NCI-H524 (cell line): ENCODE results near the gene DTYMK.

Experiments
- DNase-seq, 2 experiments: peaks; one replicate each; lab custom pipeline; 2025; lab: John Stamatoyannopoulos, UW

Gene DTYMK

GRCh38 chr2:241645915-241646645 lies 40.5 kb downstream of the DTYMK start:
- no peak for DNase-seq

DNA sequence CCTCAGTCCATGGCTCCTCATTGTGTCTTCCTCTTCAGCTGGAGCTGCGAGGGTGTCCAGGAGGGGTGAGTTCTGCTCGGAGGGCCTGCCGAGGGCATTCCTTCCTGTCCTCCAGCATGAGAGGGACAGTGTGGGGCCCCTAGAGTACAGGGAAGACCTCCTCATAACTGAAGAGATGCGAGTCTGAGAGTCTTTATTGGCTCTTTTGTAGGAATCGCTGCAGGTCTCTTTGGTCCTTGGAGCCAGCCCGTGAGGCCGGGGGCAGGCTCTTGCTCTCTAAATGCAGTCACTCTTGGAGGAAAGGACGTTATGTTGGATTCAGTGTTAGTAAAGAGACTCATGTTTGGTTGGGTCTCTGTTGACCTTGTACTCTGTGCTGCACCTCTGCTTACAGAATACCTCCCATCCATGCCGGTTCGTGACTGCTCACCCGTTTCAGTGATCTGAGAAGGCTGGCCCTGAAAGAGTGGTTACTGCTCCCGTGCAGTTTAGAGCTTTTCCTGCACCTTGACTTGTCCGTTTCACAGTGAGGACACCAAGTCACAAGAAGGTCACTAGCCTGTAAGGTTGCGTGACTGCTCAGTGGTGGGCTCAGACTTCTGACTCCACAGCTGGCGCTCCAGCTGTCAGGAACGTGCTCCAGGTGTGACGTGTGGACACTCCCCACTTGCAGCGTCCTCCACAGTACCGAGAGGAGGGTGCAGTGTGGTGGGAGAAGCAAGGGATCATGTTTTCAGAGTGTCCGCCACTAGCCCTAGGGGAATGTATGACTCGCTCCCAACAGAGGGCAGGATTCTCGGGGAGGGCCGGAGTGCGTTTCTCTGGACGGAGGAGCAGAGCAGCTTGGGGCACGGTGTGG lies 41.3 kb downstream of the DTYMK start:
- DNase-seq: no peak

GRCh38 chr2:241641631-241642030 lies 45.0 kb downstream of the DTYMK start:
- DNase-seq: no peak

DNA sequence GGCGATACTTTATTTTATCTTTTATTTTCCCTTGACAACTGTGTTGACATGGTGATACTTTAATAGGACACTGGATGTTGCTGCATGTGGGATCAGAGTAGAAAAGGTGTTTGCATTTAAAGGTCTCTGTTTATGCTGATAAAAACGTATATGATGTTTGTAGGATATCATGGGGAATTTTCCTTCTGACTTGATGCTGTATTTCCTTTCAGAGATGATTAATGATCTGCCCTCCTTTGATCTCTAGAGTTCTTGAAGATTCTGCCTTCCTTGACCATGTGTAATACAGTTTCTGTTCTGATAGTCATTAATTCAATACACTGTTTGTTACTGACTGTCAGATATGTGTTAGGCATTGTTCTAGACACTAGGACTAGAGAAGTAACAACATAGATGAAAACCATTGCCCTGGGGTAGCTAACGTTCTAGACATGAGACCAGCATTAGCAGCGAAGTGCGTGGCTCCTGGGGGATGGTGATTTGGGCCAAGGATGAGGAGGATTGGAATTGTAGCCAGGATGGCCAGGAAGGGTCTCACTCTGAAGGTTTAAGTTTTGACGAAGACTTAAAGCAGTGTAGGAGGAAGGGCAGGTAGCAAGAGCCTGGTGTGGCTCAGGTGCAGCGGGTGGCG lies 46.3 kb downstream of the DTYMK start:
- no peak for DNase-seq

GRCh38 chr2:241639385-241639784 lies 47.2 kb downstream of the DTYMK start:
- no peak for DNase-seq

GRCh38 chr2:241638940-241639339 lies 47.7 kb downstream of the DTYMK start:
- DNase-seq: no peak

DNA sequence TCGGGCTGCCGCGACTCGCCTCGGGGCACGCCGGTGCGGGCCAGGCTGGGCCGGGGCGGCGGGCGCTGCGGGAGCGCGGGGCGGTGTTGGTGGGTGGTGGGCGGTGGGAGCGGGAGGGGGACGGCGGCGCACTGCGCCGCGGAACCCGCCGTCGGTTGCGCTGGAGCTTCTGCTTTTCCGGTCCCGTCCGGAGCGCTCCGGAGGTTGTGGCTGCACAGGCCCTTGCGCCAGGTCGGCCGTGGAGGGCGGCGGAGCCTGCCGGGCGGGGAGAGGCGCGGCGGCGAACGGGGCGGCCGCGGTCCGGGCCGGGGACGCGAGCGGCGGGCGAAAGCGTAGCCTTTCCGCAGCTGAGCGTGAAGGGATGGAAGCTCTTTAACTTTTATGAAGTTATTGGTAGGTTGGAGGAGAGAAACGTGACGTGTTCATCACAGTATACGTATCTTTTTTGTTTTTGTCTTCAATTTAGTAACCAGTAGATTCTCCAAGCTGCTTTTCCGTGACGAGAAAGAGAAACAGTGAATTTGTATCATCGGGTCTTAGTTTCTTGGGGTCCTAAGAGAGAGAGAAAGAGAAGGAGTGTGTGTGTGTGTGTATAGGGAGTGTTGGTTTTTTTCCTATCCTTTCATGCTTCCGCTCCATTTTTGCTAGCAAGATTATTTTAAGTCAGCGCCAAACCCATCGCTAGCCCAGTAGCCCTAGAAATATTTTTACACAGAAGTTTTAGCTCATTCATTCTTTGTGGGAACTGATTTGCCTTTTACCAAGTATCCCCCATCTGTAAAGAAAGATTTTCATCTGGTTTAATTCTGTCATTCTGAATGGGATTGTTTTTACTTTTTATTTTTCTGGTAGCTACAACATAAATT lies 48.6 kb downstream of the DTYMK start:
- no peak for DNase-seq

GRCh38 chr2:241637018-241637794 lies 49.4 kb downstream of the DTYMK start, which contains the start of the genes ATG4B and THAP4:
Gene ATG4B (plus strand): TSS chr2:241637693. CDS start chr2:241637715, 22 bp downstream.
Gene THAP4 (minus strand): TSS chr2:241637158. CDS start chr2:241637017, 141 bp downstream.
- DNase-seq: peak; percentile 51 to 80

GRCh38 chr2:241636182-241637017 lies 50.2 kb downstream of the DTYMK start:
- DNase-seq: peak in 1 of 2 experiments; percentile 16

- no peak for DNase-seq
Measured at GRCh38 chr2:241635756-241636155, 50.9 kb downstream of the DTYMK start.

DNA sequence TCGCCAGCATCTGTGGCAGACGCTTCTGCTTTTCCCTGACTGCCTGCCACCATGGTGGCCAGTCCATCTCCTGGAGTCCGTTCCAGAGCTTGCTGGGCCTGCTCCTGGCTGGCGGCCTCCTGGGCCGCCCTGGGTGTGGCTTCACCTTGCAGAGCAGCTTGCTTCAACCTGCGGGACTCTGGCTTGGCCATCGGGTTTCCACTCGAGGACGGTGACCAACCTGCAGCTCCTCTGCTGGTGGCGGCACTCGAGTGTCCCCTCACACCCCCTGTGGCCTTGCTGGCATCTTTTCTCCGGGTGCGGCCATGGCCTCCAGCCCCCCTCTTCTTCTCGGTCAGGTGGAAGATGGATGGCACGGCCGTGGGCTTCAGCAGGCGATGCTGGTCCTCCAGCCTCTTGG lies 53.1 kb downstream of the DTYMK start:
- no peak for DNase-seq

DNA sequence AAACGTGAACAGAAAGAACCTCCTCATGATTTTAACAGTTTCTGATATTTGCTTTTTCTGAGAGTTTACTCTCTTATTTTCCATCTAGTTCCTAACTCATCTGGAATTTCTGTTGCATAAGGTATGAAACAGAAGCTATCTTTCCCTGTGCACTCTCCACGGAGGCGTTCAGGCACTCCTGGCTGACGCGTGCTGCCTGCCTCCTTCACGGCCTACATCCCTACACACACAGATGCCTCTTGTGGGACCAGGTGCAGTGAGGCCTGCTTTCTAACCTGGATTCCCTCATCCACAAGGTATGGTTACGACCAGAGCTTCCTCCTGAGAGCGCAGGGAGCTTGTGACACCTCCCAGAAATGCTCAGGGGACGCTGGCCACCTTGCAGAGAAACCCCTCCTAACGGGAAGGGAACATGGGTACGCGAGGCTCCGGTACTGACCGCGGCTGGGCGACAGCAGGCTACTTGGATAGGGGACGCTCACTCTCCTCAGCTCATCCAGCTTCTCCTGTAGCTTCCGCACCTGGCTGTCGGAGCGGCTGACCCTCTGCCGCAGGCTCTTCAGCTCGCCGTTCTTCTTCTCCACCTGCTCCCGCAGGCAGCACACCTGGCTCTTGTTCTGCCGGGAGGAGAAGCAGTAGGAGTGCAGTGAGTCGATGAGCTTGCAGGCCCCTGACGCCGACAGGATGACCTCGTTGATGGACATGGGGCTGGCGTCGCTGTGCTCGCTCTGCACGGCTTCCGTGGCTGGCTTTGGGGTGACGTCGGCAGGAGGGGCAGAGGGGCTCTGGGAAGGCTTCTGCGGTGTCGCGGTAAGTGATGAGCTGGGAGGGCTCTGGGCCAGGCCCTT lies 53.9 kb downstream of the DTYMK start:
- no peak for DNase-seq

GRCh38 chr2:241629762-241630435 lies 56.7 kb downstream of the DTYMK start:
- DNase-seq: no peak

DNA sequence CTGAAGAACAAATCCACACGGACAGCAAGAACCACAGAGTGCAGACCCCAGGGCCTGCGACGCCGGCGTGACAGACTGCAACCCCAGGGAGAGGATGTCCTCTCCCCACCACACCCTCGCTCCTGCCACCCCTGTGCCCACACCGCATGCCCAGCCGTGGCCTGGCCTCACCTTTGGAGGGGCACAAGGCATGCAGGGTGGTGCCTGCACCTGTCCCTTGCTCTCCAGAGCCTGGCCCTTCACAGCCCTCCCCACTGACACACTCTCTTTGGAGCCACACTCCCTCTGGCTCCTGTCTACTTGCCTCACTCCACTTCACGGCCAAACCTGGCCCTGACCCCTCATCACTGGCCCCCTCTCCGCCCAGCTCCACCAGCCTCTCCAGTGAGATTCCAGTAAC lies 58.9 kb downstream of the DTYMK start:
- no peak for DNase-seq
